NCI-H187 (cell line): ENCODE results near the gene CDC42BPG.
"Not testable (repeated sequence)": the region's sequence is repeated elsewhere in the genome, so short reads cannot be mapped to it uniquely, and the experiment has no call there.

Source experiments
- DNase-seq, 2 experiments: peaks; one replicate each; lab custom pipeline; 2025; lab: John Stamatoyannopoulos, UW

CDC42BPG gene

GRCh38 chr11:64849598-64850356 lies 5.3 kb upstream of the CDC42BPG start:
- no peak for DNase-seq

DNA sequence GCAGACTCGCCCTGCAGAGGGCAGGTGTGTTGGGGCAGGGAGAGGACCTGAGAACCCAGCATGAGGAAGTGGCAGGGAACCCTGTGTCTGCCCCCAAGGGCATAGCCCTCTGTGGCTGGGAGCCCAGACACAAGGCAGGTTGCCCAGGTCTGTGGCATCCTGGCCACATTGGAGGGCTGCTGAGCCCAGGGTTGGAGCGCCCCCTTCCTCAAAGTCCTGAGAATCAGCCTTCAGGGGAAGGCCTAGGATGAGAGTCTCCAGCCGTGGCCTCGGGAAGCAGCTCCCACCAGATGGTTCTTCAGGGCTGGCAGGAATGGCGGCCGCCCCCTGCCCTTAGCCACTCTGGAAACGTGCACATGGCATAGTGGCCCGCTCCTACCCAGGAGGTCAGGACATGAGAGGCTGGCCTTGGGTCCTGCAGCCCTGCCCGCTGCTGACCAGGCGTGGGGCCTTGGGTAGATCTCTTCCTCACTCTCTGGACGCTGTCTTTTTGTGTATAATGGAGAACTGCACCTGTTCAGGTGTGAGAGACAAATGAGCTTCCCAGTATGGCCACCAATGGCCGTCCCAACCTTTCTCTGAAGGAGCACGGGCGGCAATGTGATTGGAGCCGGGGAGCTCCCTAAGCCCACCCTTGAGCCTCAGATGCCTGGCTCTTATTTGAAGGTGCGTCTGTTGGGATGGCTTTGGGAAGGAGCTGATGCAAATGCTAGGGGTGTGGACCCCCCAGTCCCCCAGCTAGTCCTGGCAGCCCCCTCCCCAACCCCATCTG lies 4.6 kb upstream of the CDC42BPG start:
- no peak for DNase-seq

- DNase-seq: no peak
Observed at GRCh38 chr11:64848214-64848825, 3.9 kb upstream of the CDC42BPG start.

- peak; percentile 84 to 90 for DNase-seq
Observed at GRCh38 chr11:64846998-64847666, 2.7 kb upstream of the CDC42BPG start.

DNA sequence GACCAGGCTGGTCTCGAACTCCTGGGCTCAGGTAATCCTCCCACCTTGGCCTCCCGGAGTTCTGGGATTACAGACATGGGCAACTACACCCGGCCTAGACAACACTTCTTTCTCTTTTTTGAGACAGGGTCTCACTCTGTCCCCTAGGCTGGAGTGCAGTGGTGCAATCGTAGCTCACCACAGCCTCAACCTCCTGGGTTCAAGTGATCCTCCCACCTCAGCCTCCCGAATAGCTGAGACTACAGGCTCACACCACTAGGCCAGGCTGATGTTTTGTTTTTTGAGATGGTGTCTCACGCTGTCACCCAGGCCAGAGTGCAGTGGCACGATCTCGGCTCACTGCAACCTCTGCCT lies 1.3 kb upstream of the CDC42BPG start:
- DNase-seq: not testable (repeated sequence)

DNA sequence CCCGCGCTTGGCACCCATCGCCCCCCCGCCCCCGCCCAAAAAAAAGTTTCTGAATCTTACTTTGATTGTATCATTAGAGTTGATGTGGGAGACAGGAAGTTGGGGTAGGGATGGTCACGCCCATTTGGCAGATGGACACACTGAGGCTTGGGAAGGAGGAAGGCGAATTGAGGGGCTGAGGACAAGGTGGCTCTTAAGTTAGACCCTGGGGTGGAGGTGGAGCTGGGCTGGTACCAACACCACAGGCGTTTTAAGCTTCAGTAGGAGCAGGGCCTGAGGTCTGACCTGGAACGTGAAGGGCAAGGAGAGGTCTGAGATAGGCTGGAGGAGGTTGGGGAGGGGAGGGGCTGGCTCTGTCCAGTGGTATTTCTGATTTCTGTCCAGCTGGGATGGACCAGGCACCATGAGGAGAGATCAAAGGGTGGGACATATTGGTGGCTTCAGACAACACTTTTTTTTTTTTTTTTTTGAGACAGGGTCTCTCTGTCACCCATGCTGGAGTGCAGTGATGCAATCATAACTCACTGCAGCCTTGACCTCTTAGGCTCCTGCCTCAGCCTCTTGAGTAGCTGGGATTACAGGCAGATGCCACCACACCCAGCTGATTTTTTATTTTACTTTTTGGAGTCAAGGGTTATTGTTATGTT lies 799 bp upstream of the CDC42BPG start:
- DNase-seq: no peak

DNA sequence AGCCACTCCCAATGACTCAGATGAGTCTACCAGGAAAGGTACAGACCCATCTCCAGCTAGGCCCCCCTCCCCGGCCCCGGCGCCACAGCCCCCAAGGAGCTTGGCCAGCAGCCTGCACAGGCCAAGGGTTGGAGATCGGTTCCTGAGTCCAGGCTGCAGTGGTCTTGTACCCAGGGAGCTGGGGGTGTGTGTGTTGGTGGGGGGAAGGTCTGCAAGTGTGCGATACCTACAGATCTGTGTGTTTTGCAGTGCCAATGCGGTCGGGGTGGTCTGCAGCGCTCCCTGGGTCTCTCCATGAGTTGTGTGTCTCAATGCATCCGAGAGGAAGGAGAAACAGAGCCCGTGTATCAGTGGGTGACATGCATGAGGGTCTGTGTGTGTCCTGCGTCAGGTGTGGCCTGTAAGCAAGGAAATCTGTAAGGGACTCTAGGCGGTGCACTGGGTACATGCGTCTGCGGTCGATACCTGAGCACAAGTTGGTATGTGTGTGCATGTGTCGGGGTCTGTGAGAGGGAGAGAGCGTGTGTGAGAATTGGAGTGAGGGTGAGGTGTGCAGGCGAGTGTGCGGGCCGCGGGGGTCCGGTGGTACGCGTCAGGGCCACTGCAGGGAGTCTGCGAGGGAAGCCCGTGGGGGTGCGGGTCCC lies 645 bp downstream of the CDC42BPG start:
- DNase-seq: no peak

GRCh38 chr11:64842851-64843685 lies 1.4 kb downstream of the CDC42BPG start:
- DNase-seq: no peak

GRCh38 chr11:64842366-64842759 lies 2.1 kb downstream of the CDC42BPG start:
- DNase-seq: no peak

DNA sequence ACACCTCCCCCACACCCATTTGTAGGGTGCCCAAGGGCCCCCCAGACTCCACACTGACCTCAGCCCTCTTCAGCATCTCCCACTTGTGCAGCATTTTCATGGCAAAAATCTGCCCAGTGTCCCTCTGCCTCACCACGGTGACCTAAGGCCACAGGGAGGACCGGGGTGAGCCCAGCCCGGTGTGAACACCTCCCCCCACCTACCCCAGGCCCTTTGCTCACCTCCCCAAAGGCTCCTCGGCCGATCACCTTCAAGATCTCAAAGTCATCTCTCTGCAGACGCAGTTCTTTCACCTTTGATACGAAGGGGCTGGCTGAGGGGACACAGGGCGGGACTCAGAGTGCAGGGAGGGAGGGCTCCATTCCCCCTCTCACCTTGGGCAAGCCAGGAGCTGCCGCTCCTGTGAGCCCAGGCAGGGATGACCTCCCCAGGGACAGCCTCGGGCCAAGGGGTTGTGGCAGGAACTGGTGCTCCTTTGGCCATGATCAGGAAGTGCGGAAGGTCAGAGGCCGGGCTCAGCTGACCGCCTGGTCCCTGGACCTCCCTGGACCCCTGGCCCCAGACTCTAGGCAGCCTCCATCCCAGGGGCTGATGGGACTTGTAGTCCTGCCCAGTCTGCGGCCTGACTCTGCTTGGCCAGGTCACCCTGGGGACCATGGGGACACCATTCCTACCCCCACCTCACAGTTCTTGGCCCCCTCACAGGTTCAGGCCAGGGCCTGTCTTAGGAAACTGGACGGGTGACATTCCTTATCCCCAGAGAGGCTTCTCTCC lies 2.7 kb downstream of the CDC42BPG start:
- no peak for DNase-seq

GRCh38 chr11:64839887-64840782 lies 4.3 kb downstream of the CDC42BPG start:
- no peak for DNase-seq

GRCh38 chr11:64839335-64839734 lies 5.1 kb downstream of the CDC42BPG start:
- DNase-seq: no peak

DNA sequence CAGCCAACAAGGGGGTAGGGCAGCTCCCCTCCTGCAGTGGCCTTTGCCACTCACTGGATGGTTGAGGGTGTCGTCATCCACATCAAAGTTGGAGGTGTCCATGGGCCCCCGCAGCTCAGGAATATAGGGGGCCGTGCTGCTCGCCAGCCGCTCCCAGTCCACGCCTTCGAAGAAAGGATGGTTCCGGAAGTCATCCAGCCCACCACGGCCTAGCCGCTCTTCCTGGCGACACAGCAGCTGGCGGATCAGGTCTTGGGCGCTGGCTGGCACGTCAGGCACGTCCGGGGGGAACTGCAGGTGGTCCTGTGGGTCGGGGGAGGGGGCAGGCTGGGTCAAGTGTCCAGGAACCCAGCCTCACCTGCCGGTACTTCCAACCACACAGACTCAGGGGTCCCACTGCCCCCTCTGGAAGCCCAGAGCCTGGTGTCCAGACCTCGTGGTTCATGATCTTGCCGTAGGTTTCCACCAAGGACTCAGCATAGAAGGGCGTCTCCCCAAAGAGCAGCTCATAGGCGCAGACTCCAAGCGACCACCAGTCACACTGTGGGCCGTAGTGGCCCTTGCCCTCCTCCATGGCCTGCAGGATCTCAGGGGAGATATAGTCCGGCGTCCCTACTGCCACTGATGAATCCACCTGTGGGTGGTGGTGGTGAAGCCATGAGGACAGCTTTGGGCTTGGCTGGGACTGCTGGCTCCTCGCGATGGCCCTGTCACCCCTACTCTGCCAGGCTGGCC lies 5.7 kb downstream of the CDC42BPG start:
- DNase-seq: no peak

DNA sequence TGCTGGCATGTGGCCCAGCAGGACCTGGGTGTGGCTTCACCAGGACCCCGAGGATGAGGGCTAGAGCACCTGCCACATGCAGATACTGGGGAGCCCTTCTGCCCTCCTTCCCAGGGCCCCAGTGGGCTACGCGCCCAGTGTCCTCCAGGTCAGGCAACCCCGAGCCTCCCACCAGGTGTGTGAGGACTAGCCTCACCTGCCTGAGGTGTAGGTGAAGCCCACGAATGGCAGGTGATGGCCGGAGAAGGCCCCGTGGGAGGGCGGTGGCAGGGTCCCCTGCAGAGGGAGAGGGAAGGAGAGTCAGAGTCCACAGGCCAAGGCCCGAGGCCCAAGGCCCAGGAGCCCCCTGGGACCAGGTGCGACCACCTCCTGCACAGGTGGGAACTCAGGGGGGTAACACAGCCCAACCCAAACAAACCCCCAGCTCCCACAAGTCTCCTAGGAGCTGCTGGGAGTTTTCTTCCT lies 6.5 kb downstream of the CDC42BPG start:
- DNase-seq: no peak

DNA sequence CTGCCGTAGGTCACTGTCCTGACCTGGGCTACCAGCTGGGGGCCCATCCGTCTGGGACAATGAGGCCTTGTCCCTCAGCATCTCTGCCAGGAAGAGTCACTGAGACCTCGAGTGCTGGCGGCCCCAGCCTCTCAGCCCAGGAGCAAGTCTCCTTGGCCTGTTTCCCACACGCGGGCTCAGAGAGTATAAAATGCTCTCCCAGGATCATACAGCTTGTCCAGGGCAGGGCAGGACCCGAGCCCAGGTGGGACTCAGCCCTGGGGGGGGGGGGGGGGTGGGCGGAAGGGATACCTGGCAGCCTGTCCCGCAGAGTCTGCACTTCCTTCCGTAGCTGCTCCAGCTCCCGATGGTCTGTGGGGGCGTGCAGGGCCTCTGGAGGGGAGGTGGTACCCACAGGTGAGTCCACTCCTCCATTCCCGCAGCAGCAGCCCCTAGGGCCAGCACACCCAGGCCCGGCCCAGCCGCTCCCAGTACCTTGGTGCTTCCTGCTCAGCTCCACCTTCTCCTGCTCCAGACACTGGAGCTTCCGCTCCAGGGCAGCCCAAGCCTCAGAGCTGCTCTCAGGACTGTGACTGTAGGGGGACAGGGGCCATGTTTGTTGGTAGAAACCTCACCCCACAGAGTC lies 7.9 kb downstream of the CDC42BPG start:
- DNase-seq: no peak

DNA sequence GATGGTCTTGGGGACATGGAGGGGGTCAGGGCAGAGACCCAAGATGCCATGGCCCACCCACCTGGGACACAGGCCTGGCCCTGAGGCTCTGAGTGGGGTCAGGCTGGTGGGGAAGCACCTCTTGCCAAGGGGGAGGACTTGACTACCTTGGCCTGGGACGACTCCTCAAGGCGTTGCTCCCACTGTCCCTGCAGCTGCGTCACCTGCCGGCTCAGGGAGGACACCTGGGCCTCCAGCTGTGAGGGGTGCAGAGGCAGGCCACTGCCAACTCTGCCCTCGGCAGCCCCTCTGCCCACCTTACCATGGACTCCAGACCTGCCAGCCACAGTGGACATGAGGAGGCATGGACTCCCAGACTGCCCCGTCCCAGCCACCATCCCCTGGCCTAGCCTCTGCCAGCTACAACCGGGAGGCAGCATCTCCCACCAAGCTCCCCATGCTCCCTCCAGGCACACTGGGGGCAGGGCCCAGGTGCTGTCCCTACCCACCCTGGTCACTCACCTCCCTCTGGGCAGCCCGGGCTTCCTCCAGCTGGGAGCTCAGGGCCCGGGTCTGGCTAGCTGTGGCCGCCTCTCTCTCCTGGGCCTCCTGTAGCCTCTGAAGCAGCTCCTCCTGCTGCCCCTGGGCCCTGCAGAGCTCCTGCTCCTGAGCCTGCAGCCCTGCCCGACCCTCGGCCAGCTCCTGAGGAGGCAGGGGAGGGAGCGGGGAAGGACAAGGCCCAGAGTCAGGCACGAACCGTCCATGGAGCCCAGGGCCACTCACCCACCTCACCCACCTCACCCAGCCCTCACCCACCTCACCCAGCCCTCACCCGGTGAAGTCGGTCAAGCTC lies 8.6 kb downstream of the CDC42BPG start:
- no peak for DNase-seq
